Measurements from ENCODE around the gene POMC.
"Not testable (repeated sequence)": the region's sequence is repeated elsewhere in the genome, so short reads cannot be mapped to it uniquely, and the experiment has no call there.

The POMC gene

GRCh38 chr2:25131567-25132298, 36.6 kb downstream of the POMC start:
- DNase-seq, result no peak

- no peak for DNase-seq
These were observed 37.2 kb downstream of the POMC start for GRCh38 chr2:25131253-25131566.

- DNase-seq, result no peak
These were observed 38.4 kb downstream of the POMC start for GRCh38 chr2:25129901-25130520.

GRCh38 chr2:25127646-25128045, 40.7 kb downstream of the POMC start:
- no peak for DNase-seq

- DNase-seq, result not testable (repeated sequence)
These were observed 41.3 kb downstream of the POMC start for GRCh38 chr2:25127071-25127470.

- DNase-seq, result no peak
These were observed 42.4 kb downstream of the POMC start for GRCh38 chr2:25125976-25126375.

- no peak for DNase-seq
These were observed 43.2 kb downstream of the POMC start for GRCh38 chr2:25125189-25125588.

GRCh38 chr2:25123682-25124081, 44.7 kb downstream of the POMC start:
- no peak for DNase-seq

GRCh38 chr2:25122367-25122766, 46.0 kb downstream of the POMC start:
- no peak for DNase-seq

- no peak for DNase-seq
These were observed 49.1 kb downstream of the POMC start for GRCh38 chr2:25119263-25119662.

- no peak for DNase-seq
These were observed 51.4 kb downstream of the POMC start for GRCh38 chr2:25116956-25117355.

- DNase-seq, result no peak
These were observed 52.5 kb downstream of the POMC start for GRCh38 chr2:25115902-25116301.

- no peak for DNase-seq
These were observed 53.0 kb downstream of the POMC start for GRCh38 chr2:25115249-25115883.

- no peak for DNase-seq
These were observed 56.3 kb downstream of the POMC start for GRCh38 chr2:25112113-25112512.

All from effector CD8-positive, alpha-beta T cell (primary cell).